Head of caudate nucleus (tissue), 42 donors: ENCODE measurements around the gene APOF.
A peak's percentile ranks its signal among the peaks of the same experiment; 100 is the strongest.
"Not testable (repeated sequence)": the region's sequence is repeated elsewhere in the genome, so short reads cannot be mapped to it uniquely, and the experiment has no call there.

Source experiments
- DNase-seq, 42 donors: peaks; one replicate each; pipeline versions ENCODE4 v3.0.0 to v3.0.0-alpha.2; 2020 to 2021; ENCODE audit warnings: mixed read lengths in 7 of 42
- intact Hi-C: fragments of 100-400 bp; cut with DNase I; formaldehyde crosslinking; loops from one replicate; pipeline ENCODE4 v1.15.0; 2022

The APOF gene

DNA sequence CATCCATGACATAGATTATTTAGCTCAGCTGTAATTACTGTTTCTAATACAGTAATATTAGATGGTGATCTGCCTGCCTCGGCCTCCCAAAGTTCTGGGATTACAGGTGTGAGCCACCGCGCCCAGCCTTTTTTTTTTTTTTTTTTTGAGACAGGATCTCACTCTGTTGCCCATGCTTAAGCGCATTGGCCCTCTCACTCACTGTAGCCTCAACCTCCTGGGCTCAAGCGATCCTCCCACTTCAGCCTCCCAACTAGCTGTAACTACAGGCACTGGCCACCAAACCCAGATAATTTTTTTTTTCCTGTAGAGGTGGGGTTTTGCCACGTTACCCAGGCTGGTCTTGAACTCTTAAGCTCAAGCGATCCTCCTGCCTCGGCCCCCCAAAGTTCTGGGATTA is 27.1 kb downstream of the APOF start:
- DNase-seq, intact Hi-C loops: not testable (repeated sequence)

DNA sequence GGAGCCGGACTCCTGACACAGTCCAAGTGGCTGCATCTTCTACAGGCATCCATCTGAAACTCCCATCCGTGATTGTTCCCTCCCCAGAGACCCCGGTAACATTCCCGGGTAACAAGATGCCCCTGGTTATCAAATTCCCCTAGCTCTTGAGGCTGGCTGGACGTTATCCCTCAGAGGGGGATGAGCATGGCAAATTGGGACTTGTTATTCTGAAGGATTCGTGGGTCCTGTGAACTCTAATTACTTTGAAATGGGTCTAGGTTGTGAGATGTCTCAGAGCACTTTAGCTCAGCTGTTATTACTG is 28.2 kb downstream of the APOF start:
- intact Hi-C loops: loop anchor here (5.0 kb wide), 1 partner anchor 133 kb away; the partner anchor contains the start of gene SPRYD4
- no peak for DNase-seq

DNA sequence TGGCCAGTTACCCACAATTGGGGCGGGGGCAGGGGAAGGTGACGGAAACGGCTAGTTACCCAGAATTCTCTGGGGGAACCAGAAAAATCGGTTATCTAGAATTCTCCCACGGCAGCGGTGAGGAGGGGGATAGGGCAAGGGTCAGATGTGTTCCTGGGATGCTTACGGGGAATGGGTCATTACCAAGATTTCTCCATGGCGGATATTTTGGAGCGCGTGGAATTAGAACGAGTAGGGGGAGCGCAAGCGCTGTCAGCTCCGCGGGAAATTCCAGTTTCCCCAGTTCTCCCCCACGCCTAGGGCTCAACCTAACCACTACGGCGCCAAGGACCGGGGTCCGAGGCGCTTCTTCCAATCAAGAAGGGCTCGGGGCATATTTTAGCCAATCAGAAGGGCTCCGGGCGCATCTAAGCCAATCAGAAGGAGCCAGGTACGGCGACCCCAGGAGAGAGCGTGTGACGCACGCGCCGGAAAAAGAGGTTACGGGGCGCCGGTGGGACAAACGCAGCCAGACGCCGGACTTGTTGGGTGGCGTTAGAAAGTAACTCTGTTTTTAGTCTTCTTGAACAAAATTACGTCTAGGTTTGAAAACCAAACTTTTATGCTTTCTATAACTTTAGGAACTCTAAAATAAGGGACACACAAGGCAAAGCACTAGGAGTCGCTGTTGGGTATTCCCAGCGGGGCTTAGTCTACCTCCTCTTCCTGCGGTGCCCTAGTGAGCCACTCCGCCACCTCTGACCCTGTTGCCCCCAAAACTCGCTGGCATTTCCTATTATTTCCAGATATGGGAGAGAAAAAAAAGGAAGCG is 28.8 kb downstream of the APOF start, which contains the start of gene PAN2:
PAN2 (minus strand) TSS at position 322 of the 811 bp plus-strand sequence. CDS start 906 bp downstream, outside the sequence.
- DNase-seq: peak; percentile 90 to 98 (median 96)
- intact Hi-C loops: loop anchor here (5.0 kb wide), 1 partner anchor 133 kb away; the partner anchor contains the start of gene SPRYD4

- DNase-seq: peak in 2 of 42 donors; percentile 15 to 58
- intact Hi-C loops: loop anchor here (5.0 kb wide), 1 partner anchor 134 kb away; the partner anchor contains the start of gene SPRYD4
These were observed 29.4 kb downstream of the APOF start for GRCh38 chr12:56333197-56333678.

GRCh38 chr12:56332512-56333196 is 30.0 kb downstream of the APOF start:
- intact Hi-C loops: loop anchor here (5.0 kb wide), 1 partner anchor 135 kb away; the partner anchor contains the start of gene SPRYD4
- no peak for DNase-seq

DNA sequence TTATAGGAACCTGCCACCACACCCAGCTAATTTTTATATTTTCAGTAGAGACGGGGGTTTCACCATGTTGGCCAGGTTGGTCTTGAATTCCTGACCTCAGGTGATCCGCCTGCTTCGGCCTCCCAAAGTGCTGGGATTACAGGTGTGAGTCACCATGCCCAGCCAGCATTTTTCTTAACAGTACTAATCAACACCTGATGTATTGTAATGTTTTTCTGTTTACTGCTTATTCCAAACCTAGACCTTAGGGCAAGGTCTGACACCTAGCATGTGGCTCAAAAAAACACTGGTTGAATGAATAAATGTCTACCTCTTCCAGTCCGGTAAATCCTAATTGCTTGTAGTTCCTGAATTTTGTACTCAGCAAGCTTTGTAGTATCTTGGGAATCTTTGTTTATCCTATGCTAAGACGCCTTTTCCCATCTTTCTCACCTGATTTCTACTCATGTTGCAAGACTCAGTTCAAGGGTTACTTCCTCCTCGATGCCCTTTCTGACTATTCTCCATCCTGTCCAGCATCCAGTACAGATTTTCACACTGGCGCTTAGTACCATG is 31.6 kb downstream of the APOF start:
- intact Hi-C loops: loop anchor here (5.0 kb wide), 1 partner anchor 136 kb away; the partner anchor contains the start of gene SPRYD4
- no peak for DNase-seq

- DNase-seq: no peak
- intact Hi-C loops: no loop called here
These were observed 36.1 kb downstream of the APOF start for GRCh38 chr12:56326533-56326932.

DNA sequence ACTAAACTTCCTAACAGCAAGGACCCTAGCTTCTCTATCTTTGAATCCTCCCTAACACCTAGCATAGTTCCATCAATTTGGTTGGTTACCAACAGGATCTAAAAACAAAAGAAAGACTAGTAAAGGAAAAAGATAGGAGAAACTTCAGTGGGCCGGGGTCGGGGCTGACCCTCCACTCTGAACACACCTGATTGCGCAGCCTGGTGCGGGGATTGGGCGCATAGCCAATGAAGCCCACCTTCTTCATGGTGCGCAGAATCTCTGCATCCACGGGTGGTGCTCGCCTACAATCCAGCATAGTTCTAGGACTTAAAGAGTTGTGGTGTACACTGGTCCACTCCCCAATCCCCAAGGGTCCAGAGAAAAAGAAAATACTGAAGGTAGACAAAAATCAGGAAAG is 36.5 kb downstream of the APOF start:
- intact Hi-C loops: no loop called here

DNA sequence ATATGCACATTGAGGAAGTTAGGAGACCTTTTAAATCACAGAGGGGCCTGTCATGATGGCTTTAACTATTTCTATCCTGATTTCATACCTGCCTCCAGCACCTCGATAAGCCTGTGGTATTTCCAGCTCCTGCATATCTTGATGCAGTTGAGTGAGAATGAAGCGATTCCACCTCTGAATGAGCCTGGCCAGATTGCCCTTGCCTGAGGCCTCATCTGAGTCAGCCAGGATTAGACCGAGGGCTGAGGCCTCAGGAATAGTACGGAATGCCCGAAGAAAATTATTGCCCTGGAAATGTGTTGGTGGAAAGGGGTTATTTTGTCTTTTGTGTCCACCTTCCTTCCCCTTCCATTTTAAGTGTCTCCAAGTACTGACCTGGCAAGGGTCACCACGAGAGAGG is 38.5 kb downstream of the APOF start:
- intact Hi-C loops: no loop called here

More for the DNA sequence above, 36.5 kb downstream of the APOF start:
- DNase-seq: no peak

DNA sequence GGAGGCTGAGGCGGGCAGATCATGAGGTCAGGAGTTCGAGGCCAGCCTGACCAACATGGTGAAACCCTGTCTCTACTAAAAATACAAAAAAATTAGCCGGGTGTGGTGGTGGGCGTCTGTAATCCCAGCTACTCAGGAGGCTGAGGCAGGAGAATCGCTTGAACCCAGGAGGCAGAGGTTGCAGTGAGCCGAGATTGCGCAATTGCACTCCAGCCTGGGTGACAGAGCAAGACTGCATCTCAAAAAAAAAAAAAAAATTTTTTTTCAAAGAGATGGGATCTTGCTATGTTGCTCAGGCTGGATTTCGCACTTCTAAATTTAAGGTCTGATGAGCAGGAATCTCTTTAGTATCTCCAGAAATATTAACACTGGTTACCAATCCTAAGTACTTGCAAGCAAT is 41.0 kb downstream of the APOF start:
- intact Hi-C loops, DNase-seq: not testable (repeated sequence)

More for the DNA sequence above, 38.5 kb downstream of the APOF start:
- no peak for DNase-seq

DNA sequence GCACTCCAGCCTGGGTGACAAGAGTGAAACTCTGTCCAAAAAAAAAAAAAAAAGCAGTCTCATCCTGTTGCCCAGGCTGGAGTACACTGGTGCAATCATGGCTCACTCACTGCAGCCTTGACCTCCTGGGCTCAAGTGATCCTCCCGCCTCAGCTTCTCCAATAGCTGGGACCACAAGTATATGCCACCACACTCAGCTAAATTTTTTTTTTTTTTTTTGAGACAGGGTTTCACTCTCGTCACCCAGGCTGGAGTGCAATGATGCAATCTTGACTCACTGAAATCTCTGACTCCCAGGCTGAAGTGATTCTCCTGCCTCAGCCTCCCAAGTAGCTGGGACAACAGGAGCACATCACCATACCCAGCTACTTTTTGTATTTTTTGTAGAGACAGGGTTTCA is 41.6 kb downstream of the APOF start:
- intact Hi-C loops: no loop called here
- no peak for DNase-seq

DNA sequence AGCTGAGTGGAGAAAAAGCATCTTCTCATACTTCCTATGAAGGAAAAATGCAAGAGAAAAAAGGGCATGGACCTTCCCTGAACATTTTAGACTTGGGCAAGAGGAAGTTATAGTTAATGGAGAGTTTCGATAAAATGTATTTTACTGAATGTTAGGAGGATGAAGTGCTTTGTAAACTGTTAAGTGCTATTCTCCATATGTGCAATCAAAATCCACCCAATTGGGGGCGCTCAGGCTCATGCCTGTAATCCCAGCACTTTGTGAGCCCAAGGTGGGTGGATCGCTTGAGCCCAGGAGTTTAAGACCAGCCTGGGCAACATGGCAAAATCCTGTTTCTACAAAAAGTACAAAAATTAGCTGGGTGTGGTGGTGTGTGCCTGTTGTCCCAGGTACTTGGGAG is 45.0 kb downstream of the APOF start:
- no peak for DNase-seq
- intact Hi-C loops: no loop called here

GRCh38 chr12:56315622-56316473 is 46.8 kb downstream of the APOF start, which contains the start of gene CNPY2:
Gene CNPY2 (minus strand): TSS chr12:56315988. CDS start chr12:56315217, 771 bp downstream.
- peak; percentile 83 to 99 (median 92) for DNase-seq
- intact Hi-C loops: no loop called here

GRCh38 chr12:56315249-56315621 is 47.4 kb downstream of the APOF start:
- peak in 39 of 42 donors; percentile 22 to 85 (median 62) for DNase-seq
- intact Hi-C loops: no loop called here

GRCh38 chr12:56311003-56311402 is 51.7 kb downstream of the APOF start:
- DNase-seq: no peak
- intact Hi-C loops: no loop called here
